ENCODE data around the gene TMEM30B. TPM values are rescaled to one million over a fixed set of nuclear protein-coding genes. Genes with fewer than 3 reads are reported as not detected.

Gene TMEM30B
- total and polyA plus RNA-seq, 12 donors, result 0.15 to 1.9 (median 0.60) TPM

DNA sequence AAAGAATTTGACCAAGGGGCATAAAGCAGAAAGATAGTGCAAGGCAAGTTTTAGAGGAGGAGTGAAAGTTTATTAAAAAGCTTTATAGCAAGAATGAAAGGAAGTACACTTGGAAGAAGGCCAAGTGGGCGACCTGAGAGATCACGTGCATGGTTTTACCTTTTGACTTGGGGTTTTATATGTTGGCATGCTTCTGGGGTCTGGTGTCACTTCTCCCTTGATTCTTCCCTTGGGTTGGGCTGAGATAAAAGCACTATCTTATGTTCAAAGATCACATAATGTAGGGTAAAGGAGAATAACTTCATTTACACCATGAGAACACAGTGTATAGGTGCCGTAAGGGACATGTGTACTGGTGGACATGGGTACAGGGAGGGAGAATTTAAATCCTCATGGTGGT lies 17.7 kb upstream of the TMEM30B start:
- peaks cover 0 to 8% (median 0%) of the 10 kb centered on the region in 11 donors for H3K9me3 ChIP-seq
- no peaks in the 10 kb centered on the region for H3K36me3 ChIP-seq
- WGBS, 2 donors, result 52 to 71% methylated on average over 3 of the region's 3 CpGs
- no peaks in the 10 kb centered on the region for H3K27me3 ChIP-seq
- no peak overlapping the region for H3K4me3 ChIP-seq
- DNase-seq, result no peak
- intact Hi-C loops (cut with DNase I), result loop anchor here in 9 of 10 donors (5.0 to 10.0 kb wide), 9 partner anchors 138 to 826 kb away; no protein-coding TSS in a partner anchor
- peaks cover 0 to 9% (median 0%) of the 10 kb centered on the region in 9 donors for H3K4me1 ChIP-seq
- no peak for ATAC-seq
- TF ChIP-seq, protein P1, sequence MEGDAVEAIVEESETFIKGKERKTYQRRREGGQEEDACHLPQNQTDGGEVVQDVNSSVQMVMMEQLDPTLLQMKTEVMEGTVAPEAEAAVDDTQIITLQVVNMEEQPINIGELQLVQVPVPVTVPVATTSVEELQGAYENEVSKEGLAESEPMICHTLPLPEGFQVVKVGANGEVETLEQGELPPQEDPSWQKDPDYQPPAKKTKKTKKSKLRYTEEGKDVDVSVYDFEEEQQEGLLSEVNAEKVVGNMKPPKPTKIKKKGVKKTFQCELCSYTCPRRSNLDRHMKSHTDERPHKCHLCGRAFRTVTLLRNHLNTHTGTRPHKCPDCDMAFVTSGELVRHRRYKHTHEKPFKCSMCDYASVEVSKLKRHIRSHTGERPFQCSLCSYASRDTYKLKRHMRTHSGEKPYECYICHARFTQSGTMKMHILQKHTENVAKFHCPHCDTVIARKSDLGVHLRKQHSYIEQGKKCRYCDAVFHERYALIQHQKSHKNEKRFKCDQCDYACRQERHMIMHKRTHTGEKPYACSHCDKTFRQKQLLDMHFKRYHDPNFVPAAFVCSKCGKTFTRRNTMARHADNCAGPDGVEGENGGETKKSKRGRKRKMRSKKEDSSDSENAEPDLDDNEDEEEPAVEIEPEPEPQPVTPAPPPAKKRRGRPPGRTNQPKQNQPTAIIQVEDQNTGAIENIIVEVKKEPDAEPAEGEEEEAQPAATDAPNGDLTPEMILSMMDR (IDR thresholded peaks at IDR 0.05), result no peak
- H3K27ac ChIP-seq, result no peak overlapping the region

DNA sequence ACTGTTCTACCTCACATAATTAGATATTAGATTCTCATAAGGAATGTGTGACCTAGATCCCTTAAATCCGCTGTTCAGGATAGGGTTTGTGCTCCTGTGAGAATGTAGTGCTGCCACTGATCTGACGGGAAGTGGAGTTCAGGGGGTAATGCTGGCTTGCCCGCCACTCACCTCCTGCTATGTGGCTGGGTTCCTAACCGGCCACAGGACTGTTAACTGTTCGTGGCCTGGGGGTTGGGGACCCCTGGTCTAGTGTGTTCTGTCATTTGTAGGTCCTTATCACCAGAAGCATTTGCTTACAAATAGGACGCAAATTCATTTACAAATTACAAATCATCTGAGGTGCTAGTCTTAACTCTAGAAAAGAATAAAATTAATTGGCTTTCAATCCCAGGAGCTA lies 16.4 kb upstream of the TMEM30B start:
- Histone ChIP-seq H3K27ac (no peak overlapping the region), H3K9me3 (peaks cover 0 to 3% (median 0%) of the 10 kb centered on the region in 11 donors), H3K36me3 (no peaks in the 10 kb centered on the region), H3K4me1 (peaks cover 0 to 9% (median 0%) of the 10 kb centered on the region in 9 donors), H3K4me3 (no peak overlapping the region), H3K27me3 (no peaks in the 10 kb centered on the region)
- DNase-seq (no peak), ATAC-seq (no peak)
- intact Hi-C loops (cut with DNase I), result loop anchor here in 9 of 10 donors (1.0 to 10.0 kb wide), 11 partner anchors 140 to 827 kb away; no protein-coding TSS in a partner anchor
- TF ChIP-seq, protein P1 (IDR thresholded peaks at IDR 0.05), result no peak
- WGBS, 2 donors, result 74% methylated on average over 6 of the region's 6 CpGs

DNA sequence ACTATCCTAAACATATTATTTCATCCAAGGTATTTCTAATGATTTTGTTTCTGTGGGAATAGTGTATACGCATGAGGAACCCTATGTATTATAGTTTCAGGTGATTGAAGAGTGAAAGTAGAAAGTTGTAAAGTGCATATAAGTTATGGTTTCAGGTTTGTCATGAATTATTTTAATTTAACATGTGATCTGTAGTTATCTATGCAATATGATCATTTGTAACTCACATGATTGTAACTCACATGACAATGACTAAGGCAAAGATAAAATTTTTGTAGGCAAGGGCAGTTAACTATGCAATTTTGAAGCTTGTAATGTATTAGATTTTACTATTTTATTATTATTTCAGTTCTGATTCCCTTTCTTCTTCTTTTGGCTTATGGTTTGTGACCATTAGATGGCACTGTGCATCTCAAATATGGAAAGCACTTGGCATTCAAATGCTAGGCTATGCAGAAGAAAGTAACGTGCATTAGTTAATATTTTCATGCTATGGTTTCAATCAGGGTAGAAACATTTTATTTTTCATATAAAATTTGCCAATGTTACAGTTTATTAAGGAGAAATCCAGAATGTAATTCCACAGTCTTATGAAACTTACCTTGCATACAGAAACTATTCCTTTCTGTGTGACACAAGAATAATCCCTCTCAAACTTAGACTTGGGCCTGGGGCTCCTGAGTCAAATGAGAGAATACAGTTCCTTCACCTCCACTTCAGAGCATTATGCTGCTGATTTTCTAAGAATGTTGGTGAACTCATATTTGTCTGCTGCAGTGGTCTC lies 15.8 kb upstream of the TMEM30B start:
- intact Hi-C loops (cut with DNase I), result loop anchor here in 9 of 10 donors (1.0 to 10.0 kb wide), 11 partner anchors 140 to 828 kb away; no protein-coding TSS in a partner anchor
- DNase-seq (no peak), ATAC-seq (peak in 4 of 8 donors; percentile 38 to 54 (median 51))
- WGBS, 2 donors, result 35 to 46% methylated on average over 2 of the region's 2 CpGs
- H3K4me1 ChIP-seq, result peaks cover 0 to 9% (median 0%) of the 10 kb centered on the region in 9 donors
- H3K27me3 ChIP-seq, result no peaks in the 10 kb centered on the region
- no peak overlapping the region for H3K27ac ChIP-seq
- no peak overlapping the region for H3K4me3 ChIP-seq
- H3K9me3 ChIP-seq, result no peaks in the 10 kb centered on the region
- no peaks in the 10 kb centered on the region for H3K36me3 ChIP-seq
- TF ChIP-seq, protein P1 (IDR thresholded peaks at IDR 0.05), result peak; percentile 45 to 82 (median 75)

DNA sequence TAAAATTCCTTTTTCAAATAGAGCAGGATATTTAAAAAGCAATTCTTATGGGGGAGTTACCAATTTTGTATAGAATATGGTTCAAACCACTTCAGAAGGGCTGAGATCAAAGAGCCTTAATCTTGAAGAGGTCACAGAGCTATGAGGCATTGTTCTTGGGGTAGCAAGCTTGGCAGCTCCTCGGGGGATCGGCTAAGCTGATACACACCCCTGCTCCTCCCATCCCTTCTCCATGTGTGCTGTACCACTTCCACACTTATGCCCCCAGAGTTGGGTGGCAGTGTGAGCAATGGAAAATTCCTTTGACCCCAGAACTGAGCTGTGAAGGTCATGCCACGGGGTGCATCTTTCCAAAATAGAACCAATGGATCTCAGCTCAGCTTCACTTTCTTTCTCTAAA lies 15.0 kb upstream of the TMEM30B start:
- Histone ChIP-seq H3K27ac (no peak overlapping the region), H3K9me3 (no peaks in the 10 kb centered on the region), H3K4me3 (no peak overlapping the region), H3K27me3 (no peaks in the 10 kb centered on the region), H3K4me1 (peaks cover 0 to 9% (median 0%) of the 10 kb centered on the region in 9 donors), H3K36me3 (no peaks in the 10 kb centered on the region)
- 32 to 34% methylated on average over 3 of the region's 3 CpGs for WGBS, 2 donors
- intact Hi-C loops (cut with DNase I), result loop anchor here in 9 of 10 donors (2.0 to 10.0 kb wide), 10 partner anchors 141 to 829 kb away; no protein-coding TSS in a partner anchor
- TF ChIP-seq, protein P1 (IDR thresholded peaks at IDR 0.05), result no peak
- DNase-seq, result no peak
- no peak for ATAC-seq
